Glutamatergic neuron (in vitro differentiated cells): Measurements from ENCODE around the gene CSNK1A1. TPM values are rescaled to one million over a fixed set of nuclear protein-coding genes. Genes with fewer than 3 reads are reported as not detected.
"Not testable (repeated sequence)": the region's sequence is repeated elsewhere in the genome, so short reads cannot be mapped to it uniquely, and the experiment has no call there.

Source experiments
- DNase-seq: peaks from one replicate; pipeline ENCODE4 v3.0.0; 2022
- H3K27ac Mint-ChIP-seq: one replicate; pipeline ENCODE4 v1.8.0; 2020; ENCODE audit warnings: mild to moderate bottlenecking, mixed read lengths, inconsistent platforms; ENCODE audit not compliant: unreplicated experiment
- H3K27me3 Mint-ChIP-seq: one replicate; pipeline ENCODE4 v1.8.0; 2020; ENCODE audit warnings: mild to moderate bottlenecking, moderate library complexity, mixed read lengths, inconsistent platforms; ENCODE audit not compliant: unreplicated experiment
- H3K36me3 Mint-ChIP-seq: one replicate; pipeline ENCODE4 v1.8.0; 2020; ENCODE audit warnings: mild to moderate bottlenecking, mixed read lengths, inconsistent platforms; ENCODE audit not compliant: unreplicated experiment
- H3K4me1 Mint-ChIP-seq: one replicate; pipeline ENCODE4 v1.8.0; 2020; ENCODE audit warnings: mild to moderate bottlenecking, low read depth, mixed read lengths, inconsistent platforms; ENCODE audit not compliant: unreplicated experiment
- H3K4me3 Mint-ChIP-seq: one replicate; pipeline ENCODE4 v1.8.0; 2020; ENCODE audit warnings: mild to moderate bottlenecking, mixed read lengths, inconsistent platforms; ENCODE audit not compliant: unreplicated experiment
- H3K9me3 Mint-ChIP-seq: one replicate; pipeline ENCODE4 v1.8.0; 2020; ENCODE audit warnings: mild to moderate bottlenecking, moderate library complexity, mixed read lengths, inconsistent platforms; ENCODE audit not compliant: unreplicated experiment
- CTCF ChIP-seq: fragments of 200-600 bp; sonication (generic); IDR thresholded peaks from one replicate; pipeline ENCODE4 v1.5.0; 2021; ENCODE audit not compliant: partially characterized antibody, unreplicated experiment
- total RNA-seq: library from RNA; stranded (reverse); fragmentation: NEBNext Ultra II Directional; extraction: Animal tissue kit (Norgen Biotek cat#: 25700); gene quantifications from one replicate; pipeline ENCODE4 v1.2.1, GENCODE V29; 2021; ENCODE audit not compliant: unreplicated experiment

CSNK1A1 gene
- total RNA-seq, 1 donor from 2014 or later = 289 TPM

- H3K4me3 Mint-ChIP-seq = no peak overlapping the region
- no peaks in the 10 kb centered on the region for H3K36me3 Mint-ChIP-seq
- DNase-seq = no peak
- H3K27me3 Mint-ChIP-seq = no peaks in the 10 kb centered on the region
- TF ChIP-seq CTCF = no peak
- H3K27ac Mint-ChIP-seq = no peak overlapping the region
- H3K9me3 Mint-ChIP-seq = peaks cover 1% of the 10 kb centered on the region
- peaks cover 36% of the 10 kb centered on the region for H3K4me1 Mint-ChIP-seq
These were observed 7.2 kb downstream of the CSNK1A1 start for GRCh38 chr5:149544028-149544420.

- Mint-ChIP-seq H3K27ac (no peak overlapping the region), H3K9me3 (peaks cover 1% of the 10 kb centered on the region), H3K4me1 (peaks cover 34% of the 10 kb centered on the region), H3K36me3 (no peaks in the 10 kb centered on the region), H3K4me3 (peak overlapping the region; percentile 23), H3K27me3 (no peaks in the 10 kb centered on the region)
- no peak for TF ChIP-seq CTCF
- DNase-seq = no peak
These were observed 7.7 kb downstream of the CSNK1A1 start for GRCh38 chr5:149543361-149544027.

- H3K36me3 Mint-ChIP-seq = no peaks in the 10 kb centered on the region
- H3K9me3 Mint-ChIP-seq = peaks cover 1% of the 10 kb centered on the region
- peak overlapping the region; percentile 88 for H3K27ac Mint-ChIP-seq
- H3K4me1 Mint-ChIP-seq = peaks cover 35% of the 10 kb centered on the region
- H3K27me3 Mint-ChIP-seq = no peaks in the 10 kb centered on the region
- peak overlapping the region; percentile 49 for H3K4me3 Mint-ChIP-seq
- no peak for TF ChIP-seq CTCF
- DNase-seq = no peak
These were observed 9.3 kb downstream of the CSNK1A1 start for GRCh38 chr5:149541893-149542292.

- DNase-seq = no peak
- peak overlapping the region; percentile 92 for H3K27ac Mint-ChIP-seq
- peaks cover 30% of the 10 kb centered on the region for H3K4me1 Mint-ChIP-seq
- H3K4me3 Mint-ChIP-seq = peak overlapping the region; percentile 71
- no peaks in the 10 kb centered on the region for H3K36me3 Mint-ChIP-seq
- H3K27me3 Mint-ChIP-seq = no peaks in the 10 kb centered on the region
- peaks cover 1% of the 10 kb centered on the region for H3K9me3 Mint-ChIP-seq
- TF ChIP-seq CTCF = no peak
These were observed 11.2 kb downstream of the CSNK1A1 start for GRCh38 chr5:149540089-149540488.

- TF ChIP-seq CTCF = no peak
- Mint-ChIP-seq H3K27me3 (no peaks in the 10 kb centered on the region), H3K36me3 (no peaks in the 10 kb centered on the region), H3K4me1 (peaks cover 29% of the 10 kb centered on the region), H3K9me3 (peaks cover 1% of the 10 kb centered on the region), H3K4me3 (no peak overlapping the region), H3K27ac (no peak overlapping the region)
- no peak for DNase-seq
These were observed 13.8 kb downstream of the CSNK1A1 start for GRCh38 chr5:149537374-149537975.

- not testable (repeated sequence) for H3K36me3 Mint-ChIP-seq, H3K9me3 Mint-ChIP-seq, H3K4me3 Mint-ChIP-seq, DNase-seq, H3K27me3 Mint-ChIP-seq, H3K27ac Mint-ChIP-seq
- peaks cover 23% of the 10 kb centered on the region for H3K4me1 Mint-ChIP-seq
These were observed 15.5 kb downstream of the CSNK1A1 start for GRCh38 chr5:149535787-149536186.
